ENCODE data around the gene HACD3.

DNA sequence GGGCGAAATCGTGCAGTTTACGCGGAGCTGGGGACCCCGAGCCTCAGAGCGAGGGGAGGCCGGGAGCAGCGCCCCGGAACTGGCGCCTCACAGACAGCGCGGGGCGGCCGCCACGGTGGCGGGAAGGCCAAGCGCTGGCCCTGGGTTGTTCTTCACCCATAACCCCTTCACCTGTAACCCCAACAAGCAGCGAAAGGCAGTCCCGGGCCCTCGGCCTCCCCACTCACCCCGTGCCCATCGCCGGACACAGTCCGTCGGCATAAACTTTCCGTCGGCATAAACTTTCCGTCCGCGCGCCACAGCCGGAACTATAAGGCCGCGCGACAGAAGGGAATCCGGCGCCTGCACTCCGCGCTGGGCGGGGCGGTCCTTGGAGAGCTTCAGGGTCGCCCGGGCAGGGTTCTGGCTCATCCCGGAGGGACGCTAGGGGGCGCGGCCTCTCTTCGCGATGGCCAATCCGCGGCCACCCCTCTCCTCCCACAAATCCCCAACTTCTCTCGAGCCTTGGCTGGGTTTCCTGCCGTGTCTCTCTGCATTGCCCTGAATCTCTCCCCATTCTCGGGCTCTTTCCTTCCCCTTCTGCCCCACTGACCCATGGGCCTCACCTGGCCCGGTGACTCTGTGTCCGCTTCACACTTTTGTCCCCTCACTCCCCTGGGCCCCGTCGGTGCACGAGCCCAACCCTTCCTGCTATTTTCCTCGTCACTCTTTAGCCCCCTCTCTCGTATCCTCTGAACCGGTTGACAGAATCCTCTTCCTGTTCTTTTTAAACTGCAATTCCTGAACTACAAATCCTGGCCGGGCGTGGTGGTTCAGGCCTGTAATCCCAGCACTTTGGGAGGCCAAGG is 80.8 kb downstream of the HACD3 start, which contains the start of gene INTS14:
- TF ChIP-seq, protein P1, sequence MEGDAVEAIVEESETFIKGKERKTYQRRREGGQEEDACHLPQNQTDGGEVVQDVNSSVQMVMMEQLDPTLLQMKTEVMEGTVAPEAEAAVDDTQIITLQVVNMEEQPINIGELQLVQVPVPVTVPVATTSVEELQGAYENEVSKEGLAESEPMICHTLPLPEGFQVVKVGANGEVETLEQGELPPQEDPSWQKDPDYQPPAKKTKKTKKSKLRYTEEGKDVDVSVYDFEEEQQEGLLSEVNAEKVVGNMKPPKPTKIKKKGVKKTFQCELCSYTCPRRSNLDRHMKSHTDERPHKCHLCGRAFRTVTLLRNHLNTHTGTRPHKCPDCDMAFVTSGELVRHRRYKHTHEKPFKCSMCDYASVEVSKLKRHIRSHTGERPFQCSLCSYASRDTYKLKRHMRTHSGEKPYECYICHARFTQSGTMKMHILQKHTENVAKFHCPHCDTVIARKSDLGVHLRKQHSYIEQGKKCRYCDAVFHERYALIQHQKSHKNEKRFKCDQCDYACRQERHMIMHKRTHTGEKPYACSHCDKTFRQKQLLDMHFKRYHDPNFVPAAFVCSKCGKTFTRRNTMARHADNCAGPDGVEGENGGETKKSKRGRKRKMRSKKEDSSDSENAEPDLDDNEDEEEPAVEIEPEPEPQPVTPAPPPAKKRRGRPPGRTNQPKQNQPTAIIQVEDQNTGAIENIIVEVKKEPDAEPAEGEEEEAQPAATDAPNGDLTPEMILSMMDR (conservative IDR thresholded peaks at IDR 0.05; ENCODE audit: low read depth, low read length): peak; percentile 70
- TF ChIP-seq BHLHE40 (IDR thresholded peaks at IDR 0.05; ENCODE audit: low read depth, low read length) (no peak; the same call in 1 of the 2 replicates), SMC3 (IDR thresholded peaks at IDR 0.05; ENCODE audit: low read depth, low read length) (no peak), MAFK (IDR thresholded peaks at IDR 0.05; ENCODE audit: low read depth, low read length) (no peak), POLR2A (IDR thresholded peaks at IDR 0.05; ENCODE audit: low read depth, low read length) (peak; percentile 91), NFE2L2 (IDR thresholded peaks at IDR 0.05; ENCODE audit: low read depth, low read length) (no peak), RAD21 (IDR thresholded peaks at IDR 0.05; ENCODE audit: low read length) (peak; percentile 44), RFX5 (IDR thresholded peaks at IDR 0.05; ENCODE audit: low read depth, low read length) (no peak)
- TF ChIP-seq, protein P2, sequence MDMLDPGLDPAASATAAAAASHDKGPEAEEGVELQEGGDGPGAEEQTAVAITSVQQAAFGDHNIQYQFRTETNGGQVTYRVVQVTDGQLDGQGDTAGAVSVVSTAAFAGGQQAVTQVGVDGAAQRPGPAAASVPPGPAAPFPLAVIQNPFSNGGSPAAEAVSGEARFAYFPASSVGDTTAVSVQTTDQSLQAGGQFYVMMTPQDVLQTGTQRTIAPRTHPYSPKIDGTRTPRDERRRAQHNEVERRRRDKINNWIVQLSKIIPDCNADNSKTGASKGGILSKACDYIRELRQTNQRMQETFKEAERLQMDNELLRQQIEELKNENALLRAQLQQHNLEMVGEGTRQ (IDR thresholded peaks at IDR 0.05; ENCODE audit: low read depth, low read length): 0 out of 2 replicates have a peak, but pooled peaks have one; percentile 2

Measured in IMR-90 (cell line).